GM23248 (cell line): ENCODE measurements around the gene MED17.

Experiments
- EZH2 ChIP-seq: fragments of 200-600 bp; sonication (generic); IDR thresholded peaks from 2 replicates; pipeline ENCODE4 v1.6.1; 2018; ENCODE audit warnings: antibody characterized with exemption, mild to moderate bottlenecking; ENCODE audit not compliant: insufficient read depth, poor library complexity, severe bottlenecking
- EZH2phosphoT487 ChIP-seq: fragments of 200-600 bp; sonication (generic); IDR thresholded peaks from 2 replicates; pipeline ENCODE4 v1.6.1; 2018; ENCODE audit warnings: antibody characterized with exemption, moderate library complexity, mild to moderate bottlenecking, low read depth; ENCODE audit not compliant: insufficient read depth

- no peak for TF ChIP-seq EZH2
- TF ChIP-seq EZH2phosphoT487, result no peak
Observed at GRCh38 chr11:93770160-93770559, 13.9 kb upstream of the MED17 start.
